B cell (primary cell): ENCODE data around the gene NYAP2. TPM values are rescaled to one million over a fixed set of nuclear protein-coding genes. Genes with fewer than 3 reads are reported as not detected.

ENCODE experiments used
- ATAC-seq: fragments of 200-7000 bp; cut with Tn5 transposase; one replicate; pipeline ENCODE4 v1.10.0; 2021; ENCODE audit warnings: low read depth, mild to moderate bottlenecking, moderate number of reproducible peaks, moderate library complexity
- CTCF ChIA-PET: fragments of 350-600 bp; sonication (Branson Sonifier 250); formaldehyde crosslinking; loops from one replicate; lab custom pipeline; 2021; ENCODE audit warnings: antibody characterized with exemption, inconsistent platforms; lab: Charles Lee
- POLR2A ChIA-PET: fragments of 350-600 bp; sonication (Branson Sonifier 250); formaldehyde crosslinking; loops from one replicate; lab custom pipeline; 2021; ENCODE audit warnings: antibody characterized with exemption; lab: Charles Lee
- DNase-seq: peaks from one replicate; pipeline ENCODE4 v3.0.0; 2013
- H2AFZ ChIP-seq: 2 replicates; pipeline ENCODE4 v1.6.1; 2012; ENCODE audit warnings: mild to moderate bottlenecking, low read depth, low read length; ENCODE audit not compliant: insufficient read depth, poor library complexity, severe bottlenecking
- H3K27ac ChIP-seq, 2 donors: 1 replicate in 1 of 2; 2 replicates in 1 of 2; pipeline ENCODE4 v1.5.1; 2012 to 2013; ENCODE audit warnings: low read length in 2 of 2, mild to moderate bottlenecking in 2 of 2, moderate library complexity in 1 of 2
- H3K27me3 ChIP-seq, 4 experiments: fragments of 200-600 bp in 1 of 4; sonication (generic) in 1 of 4; replicated peaks in 1 of 4; 1 replicate in 2 of 4; 2 replicates in 2 of 4; pipeline versions ENCODE4 v1.6.1 to v1.7.0; 2013 to 2016; ENCODE audit warnings: low read length in 3 of 4, mild to moderate bottlenecking in 2 of 4, mixed read lengths in 1 of 4, moderate library complexity in 1 of 4; ENCODE audit not compliant: insufficient read depth in 4 of 4, control insufficient read depth in 3 of 4; ENCODE audit errors: control extremely low read depth in 1 of 4
- H3K36me3 ChIP-seq, 2 experiments: replicated peaks in 1 of 2; 1 replicate in 1 of 2; 2 replicates in 1 of 2; pipeline versions ENCODE4 v1.6.1 to v1.7.1; 2013; ENCODE audit warnings: low read length in 1 of 2; ENCODE audit not compliant: insufficient read depth in 2 of 2, control insufficient read depth in 1 of 2; ENCODE audit errors: control extremely low read depth in 1 of 2, extremely low read depth in 1 of 2
- H3K4me1 ChIP-seq, 2 donors: fragments of 200-600 bp in 1 of 2; sonication (generic) in 1 of 2; 1 replicate in 1 of 2; 2 replicates in 1 of 2; pipeline versions ENCODE4 v1.5.1 to v1.6.1; 2013 to 2017; ENCODE audit warnings: low read length in 2 of 2; ENCODE audit not compliant: control insufficient read depth in 2 of 2, insufficient read depth in 2 of 2
- H3K4me2 ChIP-seq: replicated peaks from 2 replicates; pipeline ENCODE3; 2012; ENCODE audit warnings: mild to moderate bottlenecking, low read depth, low read length; ENCODE audit not compliant: poor library complexity, severe bottlenecking
- H3K4me3 ChIP-seq, 5 experiments: fragments of 200-600 bp in 1 of 5; sonication (generic) in 1 of 5; 1 replicate in 3 of 5; 2 replicates in 2 of 5; pipeline versions ENCODE4 v1.5.1 to v1.7.0; 2011 to 2016; ENCODE audit warnings: low read length in 4 of 5, mild to moderate bottlenecking in 4 of 5, low read depth in 2 of 5, control low read depth in 1 of 5, moderate library complexity in 1 of 5; ENCODE audit not compliant: insufficient read depth in 1 of 5; ENCODE audit errors: control extremely low read depth in 1 of 5, extremely low read depth in 1 of 5
- H3K79me2 ChIP-seq: fragments of 200-600 bp; sonication (generic); one replicate; pipeline ENCODE4 v1.6.0; 2016; ENCODE audit warnings: low read length; ENCODE audit not compliant: control insufficient read depth, insufficient read depth
- H3K9ac ChIP-seq: fragments of 200-600 bp; sonication (generic); 2 replicates; pipeline ENCODE4 v1.6.1; 2017; ENCODE audit warnings: mild to moderate bottlenecking, low read length, moderate library complexity
- H3K9me3 ChIP-seq, 3 donors: one replicate each; pipeline versions ENCODE4 v1.6.1 to v1.7.1; 2013; ENCODE audit warnings: low read length in 2 of 3; ENCODE audit not compliant: control insufficient read depth in 2 of 3, insufficient read depth in 1 of 3; ENCODE audit errors: control extremely low read depth in 1 of 3
- H4K20me1 ChIP-seq: 2 replicates; pipeline ENCODE4 v1.6.0; 2012; ENCODE audit warnings: mild to moderate bottlenecking, low read length; ENCODE audit not compliant: insufficient read depth, control insufficient read depth, poor library complexity, severe bottlenecking
- H3K27ac Mint-ChIP-seq: one replicate; pipeline ENCODE4 v1.8.0; 2021; ENCODE audit warnings: mixed read lengths
- H3K27me3 Mint-ChIP-seq: one replicate; pipeline ENCODE4 v1.8.0; 2021; ENCODE audit warnings: mixed read lengths
- H3K4me1 Mint-ChIP-seq: one replicate; pipeline ENCODE4 v1.8.0; 2021; ENCODE audit warnings: mixed read lengths
- H3K4me3 Mint-ChIP-seq: one replicate; pipeline ENCODE4 v1.8.0; 2021; ENCODE audit warnings: mixed read lengths
- H3K9me3 Mint-ChIP-seq: one replicate; pipeline ENCODE4 v1.8.0; 2022; ENCODE audit warnings: mixed read lengths; ENCODE audit not compliant: insufficient read depth
- CTCF ChIP-seq: fragments of 200-600 bp; IDR thresholded peaks from one replicate; pipeline ENCODE4 v1.8.0; 2022; ENCODE audit warnings: antibody characterized with exemption, mild to moderate bottlenecking
- EZH2 ChIP-seq: IDR thresholded peaks from 2 replicates; pipeline ENCODE4 v1.6.1; 2012; ENCODE audit warnings: borderline replicate concordance, low read depth, mild to moderate bottlenecking, moderate library complexity, low read length; ENCODE audit not compliant: insufficient read depth, poor library complexity, severe bottlenecking
- WGBS: methylation state at CpG from one replicate; pipeline ENCODE4 v1.1.5; 2013; ENCODE audit warnings: missing lambda C conversion rate; ENCODE audit not compliant: insufficient coverage; 5-methylcytosine and 5-hydroxymethylcytosine counted together
- intact Hi-C: fragments of 100-400 bp; cut with micrococcal nuclease; formaldehyde crosslinking; loops from one replicate; pipeline ENCODE4 v1.10.0; 2022
- polyA plus RNA-seq: library from polyadenylated mRNA; depleted of rRNA; stranded (reverse); fragments of >200 nt; gene quantifications from 2 replicates; pipeline ENCODE4 v1.2.3, GENCODE V29; 2012
- total RNA-seq, 2 donors: library from RNA; stranded (reverse); fragments of 120-200 nt in 1 of 2; gene quantifications; 1 replicate in 1 of 2; 2 replicates in 1 of 2; pipeline versions ENCODE4 v1.2.3 to v1.2.4, GENCODE V29; 2013 to 2022

NYAP2 gene
- total and polyA plus RNA-seq, 2 donors (not counting 1 experiment from before 2014, with no cell fraction given): 0.12 to 0.17 TPM

- ChIA-PET CTCF (no interaction called here), POLR2A (no interaction called here)
- Histone ChIP-seq H3K4me1 (no peaks in the 10 kb centered on the region), H3K36me3 (no peaks in the 10 kb centered on the region), H3K9me3 (peaks cover 0 to 7% (median 0%) of the 10 kb centered on the region in 3 donors), H4K20me1 (no peaks in the 10 kb centered on the region), H3K9ac (no peak overlapping the region), H3K4me3 (no peak overlapping the region), H3K79me2 (no peaks in the 10 kb centered on the region), H3K4me2 (no peak overlapping the region), H2AFZ (no peak overlapping the region), H3K27ac (no peak overlapping the region), H3K27me3 (no peaks in the 10 kb centered on the region)
- no peaks in the 10 kb centered on the region for H3K9me3 Mint-ChIP-seq
- no peak for DNase-seq
- no CpG with 5 or more reads among the region's 6 CpGs for WGBS
- no peaks in the 10 kb centered on the region for H3K27me3 Mint-ChIP-seq
- no peak for ATAC-seq
- TF ChIP-seq EZH2 (no peak), CTCF (no peak)
- H3K4me3 Mint-ChIP-seq: no peak overlapping the region
- no peaks in the 10 kb centered on the region for H3K4me1 Mint-ChIP-seq
- intact Hi-C loops: no loop called here
- H3K27ac Mint-ChIP-seq: no peak overlapping the region
These were observed 134.5 kb downstream of the NYAP2 start for GRCh38 chr2:225534037-225534436.

- H3K4me1 Mint-ChIP-seq: no peaks in the 10 kb centered on the region
- H3K4me3 ChIP-seq: no peak overlapping the region
- intact Hi-C loops: no loop called here
- no peak overlapping the region for H3K27ac ChIP-seq
- no peak overlapping the region for H3K4me2 ChIP-seq
- H3K27ac Mint-ChIP-seq: no peak overlapping the region
- no peak for DNase-seq
- WGBS: 93% methylated on average over 4 of the region's 4 CpGs
- no peaks in the 10 kb centered on the region for H3K79me2 ChIP-seq
- H3K4me3 Mint-ChIP-seq: no peak overlapping the region
- no peak for TF ChIP-seq EZH2
- POLR2A ChIA-PET: no interaction called here
- no peaks in the 10 kb centered on the region for H3K9me3 Mint-ChIP-seq
- CTCF ChIA-PET: no interaction called here
- no peak overlapping the region for H3K9ac ChIP-seq
- no peaks in the 10 kb centered on the region for H3K36me3 ChIP-seq
- H3K9me3 ChIP-seq: peaks cover 0 to 7% (median 0%) of the 10 kb centered on the region in 3 donors
- no peaks in the 10 kb centered on the region for H4K20me1 ChIP-seq
- no peak overlapping the region for H2AFZ ChIP-seq
- H3K4me1 ChIP-seq: no peaks in the 10 kb centered on the region
- H3K27me3 Mint-ChIP-seq: no peaks in the 10 kb centered on the region
- no peaks in the 10 kb centered on the region for H3K27me3 ChIP-seq
- no peak for ATAC-seq
These were observed 135.2 kb downstream of the NYAP2 start for GRCh38 chr2:225534697-225535096.
